B cell (primary cell): Measurements from ENCODE around the gene SOHLH1. TPM values are rescaled to one million over a fixed set of nuclear protein-coding genes. Genes with fewer than 3 reads are reported as not detected.

Experiments used
- ATAC-seq: fragments of 200-7000 bp; cut with Tn5 transposase; one replicate; pipeline ENCODE4 v1.10.0; 2021; ENCODE audit warnings: low read depth, mild to moderate bottlenecking, moderate number of reproducible peaks, moderate library complexity
- CTCF ChIA-PET: fragments of 350-600 bp; sonication (Branson Sonifier 250); formaldehyde crosslinking; loops from one replicate; lab custom pipeline; 2021; ENCODE audit warnings: antibody characterized with exemption, inconsistent platforms; lab: Charles Lee
- POLR2A ChIA-PET: fragments of 350-600 bp; sonication (Branson Sonifier 250); formaldehyde crosslinking; loops from one replicate; lab custom pipeline; 2021; ENCODE audit warnings: antibody characterized with exemption; lab: Charles Lee
- DNase-seq: peaks from one replicate; pipeline ENCODE4 v3.0.0; 2013
- H2AFZ ChIP-seq: 2 replicates; pipeline ENCODE4 v1.6.1; 2012; ENCODE audit warnings: mild to moderate bottlenecking, low read depth, low read length; ENCODE audit not compliant: insufficient read depth, poor library complexity, severe bottlenecking
- H3K27ac ChIP-seq, 2 donors: 1 replicate in 1 of 2; 2 replicates in 1 of 2; pipeline ENCODE4 v1.5.1; 2012 to 2013; ENCODE audit warnings: low read length in 2 of 2, mild to moderate bottlenecking in 2 of 2, moderate library complexity in 1 of 2
- H3K27me3 ChIP-seq, 4 experiments: fragments of 200-600 bp in 1 of 4; sonication (generic) in 1 of 4; replicated peaks in 1 of 4; 1 replicate in 2 of 4; 2 replicates in 2 of 4; pipeline versions ENCODE4 v1.6.1 to v1.7.0; 2013 to 2016; ENCODE audit warnings: low read length in 3 of 4, mild to moderate bottlenecking in 2 of 4, mixed read lengths in 1 of 4, moderate library complexity in 1 of 4; ENCODE audit not compliant: insufficient read depth in 4 of 4, control insufficient read depth in 3 of 4; ENCODE audit errors: control extremely low read depth in 1 of 4
- H3K36me3 ChIP-seq, 2 experiments: replicated peaks in 1 of 2; 1 replicate in 1 of 2; 2 replicates in 1 of 2; pipeline versions ENCODE4 v1.6.1 to v1.7.1; 2013; ENCODE audit warnings: low read length in 1 of 2; ENCODE audit not compliant: insufficient read depth in 2 of 2, control insufficient read depth in 1 of 2; ENCODE audit errors: control extremely low read depth in 1 of 2, extremely low read depth in 1 of 2
- H3K4me1 ChIP-seq, 2 donors: fragments of 200-600 bp in 1 of 2; sonication (generic) in 1 of 2; 1 replicate in 1 of 2; 2 replicates in 1 of 2; pipeline versions ENCODE4 v1.5.1 to v1.6.1; 2013 to 2017; ENCODE audit warnings: low read length in 2 of 2; ENCODE audit not compliant: control insufficient read depth in 2 of 2, insufficient read depth in 2 of 2
- H3K4me2 ChIP-seq: replicated peaks from 2 replicates; pipeline ENCODE3; 2012; ENCODE audit warnings: mild to moderate bottlenecking, low read depth, low read length; ENCODE audit not compliant: poor library complexity, severe bottlenecking
- H3K4me3 ChIP-seq, 5 experiments: fragments of 200-600 bp in 1 of 5; sonication (generic) in 1 of 5; 1 replicate in 3 of 5; 2 replicates in 2 of 5; pipeline versions ENCODE4 v1.5.1 to v1.7.0; 2011 to 2016; ENCODE audit warnings: low read length in 4 of 5, mild to moderate bottlenecking in 4 of 5, low read depth in 2 of 5, control low read depth in 1 of 5, moderate library complexity in 1 of 5; ENCODE audit not compliant: insufficient read depth in 1 of 5; ENCODE audit errors: control extremely low read depth in 1 of 5, extremely low read depth in 1 of 5
- H3K79me2 ChIP-seq: fragments of 200-600 bp; sonication (generic); one replicate; pipeline ENCODE4 v1.6.0; 2016; ENCODE audit warnings: low read length; ENCODE audit not compliant: control insufficient read depth, insufficient read depth
- H3K9ac ChIP-seq: fragments of 200-600 bp; sonication (generic); 2 replicates; pipeline ENCODE4 v1.6.1; 2017; ENCODE audit warnings: mild to moderate bottlenecking, low read length, moderate library complexity
- H3K9me3 ChIP-seq, 3 donors: one replicate each; pipeline versions ENCODE4 v1.6.1 to v1.7.1; 2013; ENCODE audit warnings: low read length in 2 of 3; ENCODE audit not compliant: control insufficient read depth in 2 of 3, insufficient read depth in 1 of 3; ENCODE audit errors: control extremely low read depth in 1 of 3
- H4K20me1 ChIP-seq: 2 replicates; pipeline ENCODE4 v1.6.0; 2012; ENCODE audit warnings: mild to moderate bottlenecking, low read length; ENCODE audit not compliant: insufficient read depth, control insufficient read depth, poor library complexity, severe bottlenecking
- H3K27ac Mint-ChIP-seq: one replicate; pipeline ENCODE4 v1.8.0; 2021; ENCODE audit warnings: mixed read lengths
- H3K27me3 Mint-ChIP-seq: one replicate; pipeline ENCODE4 v1.8.0; 2021; ENCODE audit warnings: mixed read lengths
- H3K4me1 Mint-ChIP-seq: one replicate; pipeline ENCODE4 v1.8.0; 2021; ENCODE audit warnings: mixed read lengths
- H3K4me3 Mint-ChIP-seq: one replicate; pipeline ENCODE4 v1.8.0; 2021; ENCODE audit warnings: mixed read lengths
- H3K9me3 Mint-ChIP-seq: one replicate; pipeline ENCODE4 v1.8.0; 2022; ENCODE audit warnings: mixed read lengths; ENCODE audit not compliant: insufficient read depth
- CTCF ChIP-seq: fragments of 200-600 bp; IDR thresholded peaks from one replicate; pipeline ENCODE4 v1.8.0; 2022; ENCODE audit warnings: antibody characterized with exemption, mild to moderate bottlenecking
- EZH2 ChIP-seq: IDR thresholded peaks from 2 replicates; pipeline ENCODE4 v1.6.1; 2012; ENCODE audit warnings: borderline replicate concordance, low read depth, mild to moderate bottlenecking, moderate library complexity, low read length; ENCODE audit not compliant: insufficient read depth, poor library complexity, severe bottlenecking
- WGBS: methylation state at CpG from one replicate; pipeline ENCODE4 v1.1.5; 2013; ENCODE audit warnings: missing lambda C conversion rate; ENCODE audit not compliant: insufficient coverage; 5-methylcytosine and 5-hydroxymethylcytosine counted together
- intact Hi-C: fragments of 100-400 bp; cut with micrococcal nuclease; formaldehyde crosslinking; loops from one replicate; pipeline ENCODE4 v1.10.0; 2022
- polyA plus RNA-seq: library from polyadenylated mRNA; depleted of rRNA; stranded (reverse); fragments of >200 nt; gene quantifications from 2 replicates; pipeline ENCODE4 v1.2.3, GENCODE V29; 2012
- total RNA-seq, 2 donors: library from RNA; stranded (reverse); fragments of 120-200 nt in 1 of 2; gene quantifications; 1 replicate in 1 of 2; 2 replicates in 1 of 2; pipeline versions ENCODE4 v1.2.3 to v1.2.4, GENCODE V29; 2013 to 2022

The SOHLH1 gene
- total and polyA plus RNA-seq, 2 donors (not counting 1 experiment from before 2014, with no cell fraction given) = not detected

- Histone ChIP-seq H3K4me3 (no peak overlapping the region), H3K79me2 (no peaks in the 10 kb centered on the region), H3K9me3 (no peaks in the 10 kb centered on the region), H4K20me1 (no peaks in the 10 kb centered on the region), H3K4me2 (no peak overlapping the region), H3K27ac (no peak overlapping the region), H3K36me3 (no peaks in the 10 kb centered on the region), H3K27me3 (no peaks in the 10 kb centered on the region), H3K4me1 (no peaks in the 10 kb centered on the region), H3K9ac (no peak overlapping the region), H2AFZ (no peak overlapping the region)
- intact Hi-C loops = no loop called here
- WGBS = 88% methylated on average over 25 of the region's 25 CpGs
- ATAC-seq = no peak
- TF ChIP-seq CTCF = no peak
- TF ChIP-seq EZH2 = no peak
- Mint-ChIP-seq H3K4me1 (no peaks in the 10 kb centered on the region), H3K4me3 (no peak overlapping the region), H3K27me3 (peaks cover 5% of the 10 kb centered on the region), H3K9me3 (no peaks in the 10 kb centered on the region), H3K27ac (no peak overlapping the region)
- no peak for DNase-seq
- ChIA-PET CTCF (no interaction called here), POLR2A (no interaction called here)
These were observed 44.5 kb upstream of the SOHLH1 start for GRCh38 chr9:135743546-135744332.

- Histone ChIP-seq H3K27me3 (no peaks in the 10 kb centered on the region), H3K79me2 (no peaks in the 10 kb centered on the region), H3K36me3 (no peaks in the 10 kb centered on the region), H3K9me3 (no peaks in the 10 kb centered on the region), H3K4me3 (no peak overlapping the region), H3K9ac (no peak overlapping the region), H3K27ac (no peak overlapping the region), H3K4me1 (no peaks in the 10 kb centered on the region), H2AFZ (no peak overlapping the region), H4K20me1 (no peaks in the 10 kb centered on the region), H3K4me2 (no peak overlapping the region)
- H3K4me3 Mint-ChIP-seq = no peak overlapping the region
- intact Hi-C loops = no loop called here
- no peaks in the 10 kb centered on the region for H3K4me1 Mint-ChIP-seq
- DNase-seq (no peak), ATAC-seq (no peak)
- H3K27ac Mint-ChIP-seq = no peak overlapping the region
- no peak for TF ChIP-seq EZH2
- no peak for TF ChIP-seq CTCF
- peaks cover 5% of the 10 kb centered on the region for H3K27me3 Mint-ChIP-seq
- CTCF ChIA-PET = no interaction called here
- WGBS = 84% methylated on average over 14 of the region's 14 CpGs
- H3K9me3 Mint-ChIP-seq = no peaks in the 10 kb centered on the region
- POLR2A ChIA-PET = no interaction called here
These were observed 43.7 kb upstream of the SOHLH1 start for GRCh38 chr9:135743021-135743420.
